HCT116 (cell line): ENCODE measurements around the gene RTF2. TPM values are rescaled to one million over a fixed set of nuclear protein-coding genes. Genes with fewer than 3 reads are reported as not detected.

Source experiments
- ATAC-seq: fragments of 200-7000 bp; cut with Tn5 transposase; 2 replicates; pipeline ENCODE4 v1.9.1; 2020; ENCODE audit warnings: mild to moderate bottlenecking, moderate library complexity
- BruUV-seq: library from RNA; stranded (reverse); fragments of 400-500 nt; replicated peaks from 2 replicates; lab custom pipeline; 2021; lab: Mats Ljungman, UMichigan
- CTCF ChIA-PET: fragments of 300-600 bp; sonication (Branson Sonifier 250); formaldehyde crosslinking; loops from one replicate; lab custom pipeline; 2021; ENCODE audit warnings: antibody characterized with exemption; lab: Charles Lee
- POLR2A ChIA-PET: fragments of 300-600, 350-600 bp; sonication (Branson Sonifier 250); formaldehyde crosslinking; loops from one replicate; lab custom pipeline; 2021; ENCODE audit warnings: antibody characterized with exemption; lab: Charles Lee
- RAD21 ChIA-PET, 2 experiments: fragments of 300-600 bp; sonication (Branson Sonifier 250); formaldehyde crosslinking; loops; one replicate each; lab custom pipeline; 2023; ENCODE audit warnings: low total read pairs in 2 of 2; ENCODE audit not compliant: uncharacterized antibody in 2 of 2, unreplicated experiment in 2 of 2, low non-redundant PET in 1 of 2; lab: Charles Lee
- DNase-seq: peaks from one replicate; pipeline ENCODE4 v3.0.0-alpha.2; 2010; ENCODE audit warnings: low read depth, low spot score
- H2AFZ ChIP-seq: fragments of 200-600 bp; shearing (Covaris generic), sonication (generic); 2 replicates; pipeline ENCODE4 v1.6.1; 2017; ENCODE audit warnings: low read depth, mixed run types, mixed read lengths, antibody characterized with exemption, low read length; ENCODE audit not compliant: poor library complexity, severe bottlenecking
- H3K27ac ChIP-seq: 2 replicates; pipeline ENCODE4 v1.5.1; 2012; ENCODE audit warnings: low read depth, low read length
- H3K27me3 ChIP-seq: fragments of 200-600 bp; sonication (generic); 2 replicates; pipeline ENCODE4 v1.6.1; 2016; ENCODE audit warnings: mixed run types, low read length, mixed read lengths; ENCODE audit not compliant: insufficient read depth
- H3K36me3 ChIP-seq, 2 experiments: fragments of 200-500 bp in 1 of 2; fragments of 200-600 bp in 1 of 2; sonication (Bioruptor generic) in 1 of 2; sonication (generic) in 1 of 2; 2 replicates each; pipeline versions ENCODE4 v1.5.1 to v1.6.1; 2014 to 2016; ENCODE audit warnings: low read length in 2 of 2, inconsistent platforms in 1 of 2, mixed read lengths in 1 of 2, mixed run types in 1 of 2; ENCODE audit not compliant: insufficient read depth in 2 of 2, control insufficient read depth in 1 of 2
- H3K4me1 ChIP-seq, 2 experiments: fragments of 200-600 bp in 1 of 2; sonication (generic) in 1 of 2; 2 replicates each; pipeline versions ENCODE4 v1.5.1 to v1.6.1; 2012 to 2017; ENCODE audit warnings: low read length in 2 of 2, inconsistent platforms in 1 of 2, mild to moderate bottlenecking in 1 of 2, mixed read lengths in 1 of 2, mixed run types in 1 of 2, moderate library complexity in 1 of 2; ENCODE audit not compliant: insufficient read depth in 2 of 2, control insufficient read depth in 1 of 2
- H3K4me2 ChIP-seq: fragments of 200-600 bp; sonication (generic); 2 replicates; pipeline ENCODE4 v1.6.1; 2017; ENCODE audit warnings: mixed run types, low read length, mixed read lengths
- H3K4me3 ChIP-seq, 2 experiments: fragments of 200-600 bp in 1 of 2; sonication (generic) in 1 of 2; replicated peaks in 1 of 2; 2 replicates each; pipeline ENCODE4 v1.5.1; 2011 to 2016; ENCODE audit warnings: low read length in 2 of 2, control low read depth in 1 of 2, low read depth in 1 of 2, mild to moderate bottlenecking in 1 of 2, mixed read lengths in 1 of 2, mixed run types in 1 of 2
- H3K79me2 ChIP-seq: fragments of 200-600 bp; sonication (generic); 2 replicates; pipeline ENCODE4 v1.6.1; 2017; ENCODE audit warnings: mild to moderate bottlenecking, mixed run types, low read length, moderate library complexity, mixed read lengths; ENCODE audit not compliant: insufficient read depth
- H3K9ac ChIP-seq: fragments of 200-600 bp; sonication (generic); 2 replicates; pipeline ENCODE4 v1.6.1; 2016; ENCODE audit warnings: low read length, mixed read lengths
- H3K9me2 ChIP-seq: fragments of 200-600 bp; sonication (generic), shearing (Covaris generic); 2 replicates; pipeline ENCODE4 v1.6.1; 2017; ENCODE audit warnings: mixed run types, mild to moderate bottlenecking, moderate library complexity; ENCODE audit not compliant: insufficient read depth
- H3K9me3 ChIP-seq, 2 experiments: fragments of 200-500 bp in 1 of 2; fragments of 200-600 bp in 1 of 2; sonication (Bioruptor generic) in 1 of 2; sonication (generic) in 1 of 2; 2 replicates each; pipeline ENCODE4 v1.6.1; 2014 to 2017; ENCODE audit warnings: low read length in 2 of 2, mixed read lengths in 2 of 2, inconsistent platforms in 1 of 2, low read depth in 1 of 2, mild to moderate bottlenecking in 1 of 2, mixed run types in 1 of 2, moderate library complexity in 1 of 2; ENCODE audit not compliant: control insufficient read depth in 1 of 2, insufficient read depth in 1 of 2
- H4K20me1 ChIP-seq: fragments of 200-600 bp; sonication (generic), shearing (Covaris generic); 2 replicates; pipeline ENCODE4 v1.6.1; 2017; ENCODE audit warnings: mixed run types, mild to moderate bottlenecking, moderate library complexity; ENCODE audit not compliant: insufficient read depth
- CBX3 ChIP-seq: IDR thresholded peaks from 2 replicates; pipeline ENCODE4 v1.6.1; 2012; ENCODE audit warnings: low read depth
- ELF1 ChIP-seq: IDR thresholded peaks from 2 replicates; pipeline ENCODE4 v1.6.1; 2012; ENCODE audit warnings: low read depth, borderline replicate concordance
- EZH2 ChIP-seq: fragments of 200-600 bp; sonication (generic); IDR thresholded peaks from 2 replicates; pipeline ENCODE4 v1.6.1; 2017; ENCODE audit warnings: antibody characterized with exemption, mixed run types
- EZH2phosphoT487 ChIP-seq: fragments of 200-600 bp; IDR thresholded peaks from 2 replicates; pipeline ENCODE4 v1.6.1; 2018; ENCODE audit warnings: antibody characterized with exemption, borderline replicate concordance
- FOSL1 ChIP-seq: IDR thresholded peaks from 2 replicates; pipeline ENCODE4 v1.6.1; 2012; ENCODE audit warnings: low read depth
- JUND ChIP-seq: IDR thresholded peaks from 2 replicates; pipeline ENCODE4 v1.6.1; 2012
- RAD21 ChIP-seq: IDR thresholded peaks from 2 replicates; pipeline ENCODE4 v1.6.1; 2012; ENCODE audit warnings: low read depth, mild to moderate bottlenecking
- SIN3A ChIP-seq: IDR thresholded peaks from 2 replicates; pipeline ENCODE4 v1.6.1; 2012; ENCODE audit warnings: low read depth
- SP1 ChIP-seq: IDR thresholded peaks from 2 replicates; pipeline ENCODE4 v1.6.1; 2012; ENCODE audit warnings: low read depth
- SRF ChIP-seq: IDR thresholded peaks from 2 replicates; pipeline ENCODE4 v1.6.1; 2012; ENCODE audit warnings: low read depth
- TCF7L2 ChIP-seq: IDR thresholded peaks from 2 replicates; pipeline ENCODE4 v1.7.0; 2011; ENCODE audit warnings: borderline replicate concordance, inconsistent platforms; ENCODE audit not compliant: insufficient read depth, insufficient read length; ENCODE audit errors: extremely low read depth
- YY1 ChIP-seq: IDR thresholded peaks from 2 replicates; pipeline ENCODE4 v1.6.1; 2011; ENCODE audit warnings: low read length, low read depth, moderate library complexity, mild to moderate bottlenecking; ENCODE audit not compliant: insufficient replicate concordance; ENCODE audit errors: extremely low read depth
- ZFX ChIP-seq: fragments of 450-650 bp; IDR thresholded peaks from 2 replicates; pipeline ENCODE4 v1.6.1; 2017
- ZNF274 ChIP-seq: fragments of 200-500 bp; sonication (Bioruptor generic); IDR thresholded peaks from 2 replicates; pipeline ENCODE4 v1.6.1; 2014; ENCODE audit warnings: mild to moderate bottlenecking, low read depth, low read length, inconsistent platforms
- intact Hi-C: fragments of 100-400 bp; cut with micrococcal nuclease; formaldehyde crosslinking; loops from 2 replicates; pipeline ENCODE4 v1.10.0; 2022
- total RNA-seq: library from RNA; stranded (reverse); gene quantifications from one replicate; pipeline ENCODE4 v1.2.1, GENCODE V29; 2021; ENCODE audit not compliant: unreplicated experiment
- TF ChIP-seq, protein P1 (sequence below): IDR thresholded peaks from 2 replicates; pipeline ENCODE4 v1.6.1; 2012
- TF ChIP-seq, protein P2 (sequence below): IDR thresholded peaks from 2 replicates; pipeline ENCODE4 v1.6.1; 2011; ENCODE audit warnings: mild to moderate bottlenecking, low read length, moderate library complexity; ENCODE audit not compliant: insufficient replicate concordance; ENCODE audit errors: extremely low read depth
- TF ChIP-seq, protein P3 (sequence below): IDR thresholded peaks from 2 replicates; pipeline ENCODE4 v1.6.1; 2012

Gene RTF2
- total RNA-seq, 1 experiment from 2014 or later = 73.8 TPM

DNA sequence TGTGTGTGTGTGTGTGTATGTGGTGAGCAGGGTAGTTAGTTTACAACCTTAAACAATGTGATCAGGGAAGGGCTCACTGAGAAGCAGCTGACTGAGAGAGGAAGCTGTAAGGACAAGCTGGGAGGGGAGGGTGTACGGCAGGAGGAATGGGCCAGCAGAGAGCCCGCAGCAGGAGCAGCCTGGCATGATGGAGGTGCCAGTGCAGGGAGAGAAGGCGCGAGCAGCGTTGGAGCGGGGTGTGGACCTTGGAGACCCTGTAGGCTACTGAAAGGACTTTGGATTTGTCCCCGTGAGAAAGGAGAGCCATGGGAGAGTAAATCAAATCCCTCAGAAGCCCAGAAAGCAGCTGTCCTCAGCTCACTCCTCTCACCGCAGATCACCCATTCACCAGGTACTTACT lies 83.1 kb downstream of the RTF2 start:
- no peak overlapping the region for H3K4me2 ChIP-seq
- DNase-seq (no peak), ATAC-seq (no peak)
- no peak overlapping the region for H3K27ac ChIP-seq
- H3K9ac ChIP-seq = no peak overlapping the region
- no peaks in the 10 kb centered on the region for H3K9me3 ChIP-seq
- peaks cover 14 to 27% of the 10 kb centered on the region in 2 experiments for H3K4me1 ChIP-seq
- H4K20me1 ChIP-seq = no peaks in the 10 kb centered on the region
- no peaks in the 10 kb centered on the region for H3K79me2 ChIP-seq
- no peak overlapping the region for H3K4me3 ChIP-seq
- H3K36me3 ChIP-seq = no peaks in the 10 kb centered on the region
- no TSS peak for BruUV-seq
- H2AFZ ChIP-seq = no peak overlapping the region
- RAD21 ChIA-PET = no interaction called here
- TF ChIP-seq JUND (no peak), SRF (no peak), FOSL1 (no peak), YY1 (no peak), SIN3A (no peak), CBX3 (no peak)
- H3K27me3 ChIP-seq = no peaks in the 10 kb centered on the region
- H3K9me2 ChIP-seq = no peaks in the 10 kb centered on the region
- CTCF ChIA-PET = interaction anchor here (1.3 to 3.1 kb wide), 6 partner anchors 25 to 536 kb away, joined by 3 to 19 read pairs (median 10); partner anchors contain the start of gene TFAP2C
- POLR2A ChIA-PET = no interaction called here
- intact Hi-C loops = no loop called here

DNA sequence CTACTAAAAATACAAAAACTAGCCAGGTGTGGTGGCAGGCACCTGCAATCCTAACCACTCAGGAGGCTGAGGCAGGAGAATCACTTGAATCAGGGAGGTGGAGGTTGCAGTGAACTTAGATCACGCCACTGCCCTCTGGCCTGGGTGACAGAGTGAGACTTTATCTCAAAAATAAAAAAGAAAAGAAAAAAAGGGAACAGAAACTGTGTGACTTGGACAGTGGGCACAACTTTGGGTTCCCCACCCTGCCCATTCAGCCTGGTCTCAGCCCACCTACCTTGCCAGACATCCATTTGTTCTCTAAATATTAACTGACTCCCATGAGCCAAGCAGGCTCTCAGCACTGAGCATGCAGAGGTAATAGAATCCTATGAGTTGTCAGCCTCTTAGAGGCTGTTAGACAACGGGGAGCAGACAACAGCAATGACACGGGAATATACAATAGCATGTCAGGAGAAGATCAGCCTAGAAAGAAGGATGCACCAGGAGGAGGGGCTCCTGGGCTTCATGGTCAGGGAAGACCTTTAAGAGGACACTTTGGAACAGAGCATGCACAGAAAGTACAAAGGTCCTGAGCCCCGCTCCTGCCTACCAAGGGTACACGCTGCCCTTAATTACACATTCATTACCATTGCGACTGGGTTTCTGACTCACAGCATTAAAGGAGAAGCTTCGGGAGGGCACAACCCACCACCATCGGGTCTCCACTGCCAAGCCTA lies 84.6 kb downstream of the RTF2 start:
- Histone ChIP-seq H3K79me2 (no peaks in the 10 kb centered on the region), H3K4me2 (no peak overlapping the region), H3K27ac (no peak overlapping the region), H3K9me2 (no peaks in the 10 kb centered on the region), H3K4me3 (no peak overlapping the region), H3K9me3 (no peaks in the 10 kb centered on the region), H2AFZ (no peak overlapping the region), H3K4me1 (peaks cover 14 to 29% of the 10 kb centered on the region in 2 experiments), H3K36me3 (no peaks in the 10 kb centered on the region), H3K27me3 (no peaks in the 10 kb centered on the region), H3K9ac (no peak overlapping the region), H4K20me1 (no peaks in the 10 kb centered on the region)
- RAD21 ChIA-PET = no interaction called here
- no peak for DNase-seq
- no TSS peak for BruUV-seq
- no peak for ATAC-seq
- intact Hi-C loops = no loop called here
- CTCF ChIA-PET = no interaction called here
- POLR2A ChIA-PET = no interaction called here
- TF ChIP-seq FOSL1 = no peak
- no peak for TF ChIP-seq SIN3A
- TF ChIP-seq EZH2phosphoT487 = no peak
- no peak for TF ChIP-seq YY1
- TF ChIP-seq ELF1 = no peak
- TF ChIP-seq RAD21 = no peak
- no peak for TF ChIP-seq EZH2
- no peak for TF ChIP-seq ZFX
- TF ChIP-seq ZNF274 = no peak
- TF ChIP-seq, protein P1, sequence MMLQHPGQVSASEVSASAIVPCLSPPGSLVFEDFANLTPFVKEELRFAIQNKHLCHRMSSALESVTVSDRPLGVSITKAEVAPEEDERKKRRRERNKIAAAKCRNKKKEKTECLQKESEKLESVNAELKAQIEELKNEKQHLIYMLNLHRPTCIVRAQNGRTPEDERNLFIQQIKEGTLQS = no peak
- no peak for TF ChIP-seq CBX3
- TF ChIP-seq TCF7L2 = no peak
- TF ChIP-seq, protein P2, sequence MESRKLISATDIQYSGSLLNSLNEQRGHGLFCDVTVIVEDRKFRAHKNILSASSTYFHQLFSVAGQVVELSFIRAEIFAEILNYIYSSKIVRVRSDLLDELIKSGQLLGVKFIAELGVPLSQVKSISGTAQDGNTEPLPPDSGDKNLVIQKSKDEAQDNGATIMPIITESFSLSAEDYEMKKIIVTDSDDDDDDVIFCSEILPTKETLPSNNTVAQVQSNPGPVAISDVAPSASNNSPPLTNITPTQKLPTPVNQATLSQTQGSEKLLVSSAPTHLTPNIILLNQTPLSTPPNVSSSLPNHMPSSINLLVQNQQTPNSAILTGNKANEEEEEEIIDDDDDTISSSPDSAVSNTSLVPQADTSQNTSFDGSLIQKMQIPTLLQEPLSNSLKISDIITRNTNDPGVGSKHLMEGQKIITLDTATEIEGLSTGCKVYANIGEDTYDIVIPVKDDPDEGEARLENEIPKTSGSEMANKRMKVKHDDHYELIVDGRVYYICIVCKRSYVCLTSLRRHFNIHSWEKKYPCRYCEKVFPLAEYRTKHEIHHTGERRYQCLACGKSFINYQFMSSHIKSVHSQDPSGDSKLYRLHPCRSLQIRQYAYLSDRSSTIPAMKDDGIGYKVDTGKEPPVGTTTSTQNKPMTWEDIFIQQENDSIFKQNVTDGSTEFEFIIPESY = no peak
- TF ChIP-seq, protein P3, sequence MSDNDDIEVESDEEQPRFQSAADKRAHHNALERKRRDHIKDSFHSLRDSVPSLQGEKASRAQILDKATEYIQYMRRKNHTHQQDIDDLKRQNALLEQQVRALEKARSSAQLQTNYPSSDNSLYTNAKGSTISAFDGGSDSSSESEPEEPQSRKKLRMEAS = no peak
- no peak for TF ChIP-seq SRF
- no peak for TF ChIP-seq SP1
